HCT116 (cell line): ENCODE data around the gene SCAF4. TPM values are rescaled to one million over a fixed set of nuclear protein-coding genes. Genes with fewer than 3 reads are reported as not detected.

Source experiments
- total RNA-seq: library from RNA; stranded (reverse); gene quantifications from one replicate; pipeline ENCODE4 v1.2.1, GENCODE V29; 2021; ENCODE audit not compliant: unreplicated experiment

Gene SCAF4
- total RNA-seq, 1 experiment from 2014 or later: 31.1 TPM

Other genes with a start within 250 kb of the SCAF4 start
- 419 TPM for gene SOD1, start 72.4 kb downstream of the SCAF4 start, total RNA-seq
- gene HUNK, start 140.9 kb upstream of the SCAF4 start, total RNA-seq: not detected